AG04450 (cell line): ENCODE measurements around the gene UCK2. TPM values are rescaled to one million over a fixed set of nuclear protein-coding genes. Genes with fewer than 3 reads are reported as not detected.

ENCODE experiments used
- CTCF ChIA-PET: fragments of 300-600, 350-600 bp; formaldehyde crosslinking; extraction: SDS; loops from one replicate; lab custom pipeline; 2022; ENCODE audit warnings: antibody characterized with exemption, inconsistent platforms; lab: Charles Lee
- POLR2A ChIA-PET: fragments of 350-600 bp; formaldehyde crosslinking; extraction: SDS; loops from one replicate; lab custom pipeline; 2021; ENCODE audit warnings: antibody characterized with exemption, inconsistent platforms; lab: Yijun Ruan, JAX
- DNase-seq: peaks from one replicate; pipeline ENCODE4 v3.0.0-alpha.2; 2011; ENCODE audit warnings: low read depth, low spot score
- H3K27ac ChIP-seq: one replicate; pipeline ENCODE4 v1.5.1; 2012; ENCODE audit warnings: low read depth, low read length, control low read depth
- H3K27me3 ChIP-seq: one replicate; pipeline ENCODE4 v1.6.0; 2012; ENCODE audit warnings: low read length; ENCODE audit not compliant: control insufficient read depth, insufficient read depth
- H3K4me3 ChIP-seq: 2 replicates; pipeline ENCODE4 v1.5.1; 2011; ENCODE audit warnings: mild to moderate bottlenecking, low read depth, low read length, control low read depth
- H3K9me3 ChIP-seq: 2 replicates; pipeline ENCODE4 v1.5.1; 2012; ENCODE audit warnings: low read length; ENCODE audit not compliant: control insufficient read depth, insufficient read depth
- polyA plus RNA-seq: library from polyadenylated mRNA; depleted of rRNA; stranded (reverse); fragments of >200 nt; gene quantifications from 2 replicates; pipeline ENCODE4 v1.2.3, GENCODE V29; 2011
- TF ChIP-seq, protein P1 (sequence below): IDR thresholded peaks from 2 replicates; pipeline ENCODE4 v1.5.1; 2011; ENCODE audit warnings: low read depth, low read length, control low read depth, inconsistent platforms

The UCK2 gene
- polyA plus RNA-seq, 1 experiment = 52.7 TPM

GRCh38 chr1:165861911-165862310 lies 34.5 kb downstream of the UCK2 start:
- H3K27ac ChIP-seq = no peak overlapping the region
- POLR2A ChIA-PET = no interaction called here
- no peaks in the 10 kb centered on the region for H3K27me3 ChIP-seq
- no peak for DNase-seq
- CTCF ChIA-PET = interaction anchor here (1.6 kb wide), 1 partner anchor 52 kb away, joined by 5 read pairs; no protein-coding TSS in a partner anchor
- TF ChIP-seq, protein P1, sequence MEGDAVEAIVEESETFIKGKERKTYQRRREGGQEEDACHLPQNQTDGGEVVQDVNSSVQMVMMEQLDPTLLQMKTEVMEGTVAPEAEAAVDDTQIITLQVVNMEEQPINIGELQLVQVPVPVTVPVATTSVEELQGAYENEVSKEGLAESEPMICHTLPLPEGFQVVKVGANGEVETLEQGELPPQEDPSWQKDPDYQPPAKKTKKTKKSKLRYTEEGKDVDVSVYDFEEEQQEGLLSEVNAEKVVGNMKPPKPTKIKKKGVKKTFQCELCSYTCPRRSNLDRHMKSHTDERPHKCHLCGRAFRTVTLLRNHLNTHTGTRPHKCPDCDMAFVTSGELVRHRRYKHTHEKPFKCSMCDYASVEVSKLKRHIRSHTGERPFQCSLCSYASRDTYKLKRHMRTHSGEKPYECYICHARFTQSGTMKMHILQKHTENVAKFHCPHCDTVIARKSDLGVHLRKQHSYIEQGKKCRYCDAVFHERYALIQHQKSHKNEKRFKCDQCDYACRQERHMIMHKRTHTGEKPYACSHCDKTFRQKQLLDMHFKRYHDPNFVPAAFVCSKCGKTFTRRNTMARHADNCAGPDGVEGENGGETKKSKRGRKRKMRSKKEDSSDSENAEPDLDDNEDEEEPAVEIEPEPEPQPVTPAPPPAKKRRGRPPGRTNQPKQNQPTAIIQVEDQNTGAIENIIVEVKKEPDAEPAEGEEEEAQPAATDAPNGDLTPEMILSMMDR = no peak
- no peaks in the 10 kb centered on the region for H3K9me3 ChIP-seq
- no peak overlapping the region for H3K4me3 ChIP-seq

DNA sequence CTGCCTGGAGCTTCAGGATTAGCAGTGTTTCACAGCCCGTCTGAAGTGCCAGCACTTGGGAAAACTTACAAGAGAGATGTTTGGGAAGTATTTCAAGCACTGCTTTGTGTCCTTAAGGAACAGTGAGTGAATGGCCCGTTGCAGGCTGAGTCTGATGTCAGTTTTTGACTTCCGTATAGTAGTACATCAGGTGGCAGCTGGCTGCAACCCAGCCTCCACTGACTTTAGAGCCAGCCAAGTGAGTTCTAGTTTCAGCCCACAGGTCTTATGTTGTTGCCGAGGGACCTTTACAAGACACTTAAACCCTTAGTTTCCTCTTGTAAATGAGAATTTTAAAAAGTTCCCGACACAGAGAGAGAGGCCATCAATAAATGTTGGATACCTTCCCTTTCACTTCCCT lies 35.0 kb downstream of the UCK2 start:
- ChIA-PET CTCF (interaction anchor here (1.6 kb wide), 1 partner anchor 51 kb away, joined by 5 read pairs; no protein-coding TSS in a partner anchor), POLR2A (no interaction called here)
- DNase-seq = no peak
- Histone ChIP-seq H3K27me3 (no peaks in the 10 kb centered on the region), H3K27ac (no peak overlapping the region), H3K4me3 (no peak overlapping the region), H3K9me3 (no peaks in the 10 kb centered on the region)
- TF ChIP-seq, protein P1 = no peak

GRCh38 chr1:165863346-165863745 lies 35.9 kb downstream of the UCK2 start:
- Histone ChIP-seq H3K27me3 (no peaks in the 10 kb centered on the region), H3K9me3 (no peaks in the 10 kb centered on the region), H3K27ac (no peak overlapping the region), H3K4me3 (no peak overlapping the region)
- CTCF ChIA-PET = no interaction called here
- no peak for DNase-seq
- TF ChIP-seq, protein P1 = no peak
- POLR2A ChIA-PET = no interaction called here

DNA sequence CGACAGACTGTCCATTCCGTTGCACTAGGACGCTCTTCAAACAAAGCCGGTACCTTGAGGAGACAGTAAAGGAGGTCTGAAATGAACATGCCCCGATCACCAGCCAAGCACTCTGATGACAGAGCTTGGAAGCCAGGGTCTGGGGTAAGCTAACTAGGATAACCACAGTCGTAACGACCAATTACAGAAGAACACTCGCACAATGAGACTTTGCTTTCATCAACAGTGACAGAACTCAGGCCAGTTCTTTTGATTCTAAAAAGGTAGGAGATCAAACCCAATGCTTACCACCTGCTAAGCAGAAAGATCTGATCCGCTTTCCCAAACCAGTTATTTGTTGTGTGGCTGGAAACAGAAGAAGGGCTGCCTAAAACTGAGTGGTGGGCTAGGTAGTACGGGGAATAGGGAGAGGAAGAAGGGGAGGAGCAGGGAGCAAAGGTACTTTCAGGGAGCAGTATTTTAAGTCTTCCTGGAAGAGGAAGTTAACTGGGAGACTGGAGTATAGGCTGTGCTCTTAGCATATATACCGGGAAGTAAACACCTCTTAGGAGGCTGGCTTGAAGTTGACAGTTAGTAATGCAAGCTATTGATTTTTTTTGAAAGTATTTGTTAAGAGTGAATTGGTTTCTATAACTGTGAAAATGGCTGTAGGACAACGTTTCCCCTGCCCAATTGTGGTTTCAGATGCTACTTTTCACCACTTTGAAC lies 38.4 kb downstream of the UCK2 start:
- H3K9me3 ChIP-seq = no peaks in the 10 kb centered on the region
- CTCF ChIA-PET = no interaction called here
- no peak overlapping the region for H3K4me3 ChIP-seq
- no peak overlapping the region for H3K27ac ChIP-seq
- POLR2A ChIA-PET = no interaction called here
- no peaks in the 10 kb centered on the region for H3K27me3 ChIP-seq
- TF ChIP-seq, protein P1 = no peak
- no peak for DNase-seq

DNA sequence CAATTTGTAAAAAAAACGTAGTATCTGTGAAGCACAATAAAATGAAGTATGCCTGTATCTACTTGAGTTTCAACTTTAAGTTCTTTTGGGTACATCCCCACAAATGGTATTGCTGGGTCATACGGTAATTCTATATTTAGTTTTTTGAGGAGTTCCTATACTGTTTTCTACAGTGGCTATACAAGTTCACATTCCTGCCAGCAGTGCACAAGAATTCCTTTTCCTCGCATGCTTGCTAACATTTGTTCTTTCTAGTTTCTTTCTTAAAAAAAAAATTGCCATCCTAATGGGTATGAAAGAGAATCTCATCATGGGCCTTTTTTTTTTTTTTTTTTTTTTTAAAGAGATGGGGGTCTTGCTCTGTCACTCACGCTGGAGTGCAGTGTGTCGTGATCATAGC lies 41.9 kb downstream of the UCK2 start:
- CTCF ChIA-PET = interaction anchor here (0.8 to 1.0 kb wide), 3 partner anchors 15 to 40 kb away, joined by 3 to 7 read pairs (median 5); no protein-coding TSS in a partner anchor
- Histone ChIP-seq H3K27me3 (no peaks in the 10 kb centered on the region), H3K4me3 (no peak overlapping the region), H3K9me3 (peaks cover 3% of the 10 kb centered on the region; the same call in 1 of the 2 replicates), H3K27ac (no peak overlapping the region)
- TF ChIP-seq, protein P1 = peak; percentile 55
- POLR2A ChIA-PET = interaction anchor here (1.0 to 1.2 kb wide), 2 partner anchors 12 to 55 kb away, joined by 7 to 11 read pairs; no protein-coding TSS in a partner anchor
- DNase-seq = no peak
